A549 (cell line): ENCODE measurements around the gene C11orf71. TPM values are rescaled to one million over a fixed set of nuclear protein-coding genes. Genes with fewer than 3 reads are reported as not detected.

Experiments used
- ATAC-seq, 2 experiments: fragments of 200-7000 bp in 1 of 2; fragments of >200 bp in 1 of 2; cut with Nextera tagmentation in 1 of 2; cut with Tn5 transposase in 1 of 2; 3 replicates each; pipeline versions ENCODE4 v1.8.0 to v1.9.1; 2018 to 2020; ENCODE audit warnings: mild to moderate bottlenecking in 1 of 2, moderate library complexity in 1 of 2
- CTCF ChIA-PET: fragments of 300-600 bp; sonication (Branson Sonifier 250); formaldehyde crosslinking; extraction: SDS; loops from one replicate; lab custom pipeline; 2021; ENCODE audit warnings: antibody characterized with exemption, inconsistent platforms; lab: Yijun Ruan, JAX
- POLR2A ChIA-PET: fragments of 350-600 bp; formaldehyde crosslinking; extraction: SDS; loops from one replicate; lab custom pipeline; 2021; ENCODE audit warnings: antibody characterized with exemption, inconsistent platforms; lab: Yijun Ruan, JAX
- DNase-seq, 2 experiments: peaks; one replicate each; pipeline versions ENCODE4 v3.0.0 to v3.0.0-alpha.2; 2011 to 2016; ENCODE audit warnings: low read depth in 1 of 2, low spot score in 1 of 2
- FAIRE-seq: peaks from 2 replicates; lab custom pipeline; 2011; peaks lifted over from hg19 to GRCh38; lab: Jason Lieb, UNC
- H3K27ac ChIP-seq, 2 experiments: fragments of >200 bp; sonication (Bioruptor Twin); formaldehyde crosslinking; 3 replicates each; pipeline ENCODE4 v1.5.1; 2016 to 2017
- H3K4me1 ChIP-seq: fragments of >200 bp; sonication (Bioruptor Twin); formaldehyde crosslinking; 3 replicates; pipeline ENCODE4 v1.6.1; 2016
- H3K4me2 ChIP-seq: fragments of >200 bp; sonication (Bioruptor Twin); formaldehyde crosslinking; 3 replicates; pipeline ENCODE4 v1.6.1; 2016
- H3K4me3 ChIP-seq: fragments of >200 bp; sonication (Bioruptor Twin); formaldehyde crosslinking; 3 replicates; pipeline ENCODE4 v1.5.1; 2016
- H3K9me3 ChIP-seq: fragments of >200 bp; sonication (Bioruptor Twin); formaldehyde crosslinking; 3 replicates; pipeline ENCODE4 v1.6.1; 2016
- CHD2 ChIP-seq: fragments of 150-350 bp; IDR thresholded peaks from 2 replicates; pipeline ENCODE4 v1.6.1; 2014; ENCODE audit warnings: low read length; ENCODE audit not compliant: partially characterized antibody
- CHD4 ChIP-seq: fragments of 200-600 bp; sonication (generic); IDR thresholded peaks from 2 replicates; pipeline ENCODE4 v1.6.1; 2016; ENCODE audit warnings: antibody characterized with exemption, mild to moderate bottlenecking, borderline replicate concordance
- EHF ChIP-seq: fragments of 250-450 bp; sonication (Bioruptor Pico); IDR thresholded peaks from 2 replicates; pipeline ENCODE4 v1.5.0; 2020; ENCODE audit warnings: mild to moderate bottlenecking
- FOSB ChIP-seq: fragments of 250-450 bp; sonication (Bioruptor Pico); IDR thresholded peaks from 2 replicates; pipeline ENCODE4 v1.5.0; 2020; ENCODE audit warnings: mild to moderate bottlenecking, moderate library complexity
- FOSL2 ChIP-seq, 2 experiments: fragments of 450-650 bp in 1 of 2; fragments of >200 bp in 1 of 2; sonication (Bioruptor Twin) in 1 of 2; formaldehyde crosslinking; IDR thresholded peaks; 2 replicates each; pipeline versions ENCODE4 v1.5.0 to v1.6.1; 2016 to 2020; ENCODE audit warnings: mild to moderate bottlenecking in 1 of 2, moderate library complexity in 1 of 2
- JUN ChIP-seq, 2 experiments: fragments of >200 bp; sonication (Bioruptor Twin); formaldehyde crosslinking; IDR thresholded peaks; 2 replicates in 1 of 2; 3 replicates in 1 of 2; pipeline ENCODE4 v1.6.1; 2016 to 2017
- JUNB ChIP-seq: fragments of >200 bp; sonication (Bioruptor Twin); formaldehyde crosslinking; IDR thresholded peaks from 2 replicates; pipeline ENCODE4 v1.6.1; 2016
- KDM1A ChIP-seq: fragments of 200-600 bp; sonication (generic); IDR thresholded peaks from 2 replicates; pipeline ENCODE4 v1.6.1; 2016; ENCODE audit warnings: low read depth, mild to moderate bottlenecking
- MAZ ChIP-seq: fragments of 150-350 bp; IDR thresholded peaks from 2 replicates; pipeline ENCODE4 v1.6.1; 2014; ENCODE audit warnings: antibody characterized with exemption, low read depth, low read length, borderline replicate concordance
- MYC ChIP-seq: IDR thresholded peaks from 2 replicates; pipeline ENCODE4 v1.6.1; 2012; ENCODE audit warnings: mild to moderate bottlenecking, inconsistent platforms, low read length, improper control_type of control experiment, borderline replicate concordance
- NPAS2 ChIP-seq: fragments of 250-450 bp; sonication (Bioruptor Pico); IDR thresholded peaks from 2 replicates; pipeline ENCODE4 v1.8.0; 2022; ENCODE audit warnings: mild to moderate bottlenecking, moderate library complexity, borderline replicate concordance
- POLR2A ChIP-seq: IDR thresholded peaks from 2 replicates; pipeline ENCODE4 v1.6.1; 2012; ENCODE audit warnings: mild to moderate bottlenecking, low read length
- RCOR1 ChIP-seq: fragments of 150-350 bp; IDR thresholded peaks from 2 replicates; pipeline ENCODE4 v1.6.1; 2014; ENCODE audit warnings: antibody characterized with exemption, low read length, low read depth
- REST ChIP-seq: fragments of 200-600 bp; sonication (generic); IDR thresholded peaks from 2 replicates; pipeline ENCODE4 v1.6.1; 2016; ENCODE audit warnings: antibody characterized with exemption, mild to moderate bottlenecking, moderate library complexity
- TFCP2L1 ChIP-seq: fragments of 250-450 bp; sonication (Bioruptor Pico); IDR thresholded peaks from 2 replicates; pipeline ENCODE4 v1.5.0; 2021; ENCODE audit warnings: mild to moderate bottlenecking
- ZFP36 ChIP-seq: fragments of 450-650 bp; IDR thresholded peaks from 2 replicates; pipeline ENCODE4 v1.6.1; 2014; ENCODE audit warnings: borderline replicate concordance; ENCODE audit not compliant: partially characterized antibody
- WGBS: methylation state at CpG from one replicate; pipeline ENCODE4 v1.1.6; 2017; ENCODE audit errors: missing lambda C conversion rate; 5-methylcytosine and 5-hydroxymethylcytosine counted together
- polyA plus RNA-seq, 4 experiments: library from polyadenylated mRNA; depleted of rRNA in 3 of 4; stranded (reverse); fragments of >200 nt; fragmentation: RNase III in 1 of 4; extraction: RNeasy Plus Mini Kit Qiagen cat#74134 plus additional on column Dnase treatment in 1 of 4; gene quantifications; 2 replicates in 3 of 4; 3 replicates in 1 of 4; pipeline ENCODE4 v1.2.3, GENCODE V29; 2011 to 2017
- TF ChIP-seq, protein P1 (sequence below): fragments of >200 bp; sonication (Bioruptor Twin); formaldehyde crosslinking; IDR thresholded peaks from 3 replicates; pipeline ENCODE4 v1.5.1; 2016
- TF ChIP-seq, protein P2 (sequence below): fragments of 450-650 bp; IDR thresholded peaks from 2 replicates; pipeline ENCODE4 v1.6.1; 2014; ENCODE audit warnings: antibody characterized with exemption
- TF ChIP-seq, protein P3 (sequence below): IDR thresholded peaks from 2 replicates; pipeline ENCODE4 v1.6.1; 2012

Gene C11orf71
- polyA plus RNA-seq, 2 of the 4 experiments (the other 2 are of a cell fraction) = 6.0 to 9.3 TPM

- ATAC-seq = no peak
- no peak for FAIRE-seq
- Histone ChIP-seq H3K4me3 (no peak overlapping the region), H3K4me2 (no peak overlapping the region), H3K4me1 (peaks cover 17% of the 10 kb centered on the region; the same call in 2 of the 3 replicates), H3K27ac (no peak overlapping the region), H3K9me3 (no peaks in the 10 kb centered on the region)
- TF ChIP-seq, protein P1, sequence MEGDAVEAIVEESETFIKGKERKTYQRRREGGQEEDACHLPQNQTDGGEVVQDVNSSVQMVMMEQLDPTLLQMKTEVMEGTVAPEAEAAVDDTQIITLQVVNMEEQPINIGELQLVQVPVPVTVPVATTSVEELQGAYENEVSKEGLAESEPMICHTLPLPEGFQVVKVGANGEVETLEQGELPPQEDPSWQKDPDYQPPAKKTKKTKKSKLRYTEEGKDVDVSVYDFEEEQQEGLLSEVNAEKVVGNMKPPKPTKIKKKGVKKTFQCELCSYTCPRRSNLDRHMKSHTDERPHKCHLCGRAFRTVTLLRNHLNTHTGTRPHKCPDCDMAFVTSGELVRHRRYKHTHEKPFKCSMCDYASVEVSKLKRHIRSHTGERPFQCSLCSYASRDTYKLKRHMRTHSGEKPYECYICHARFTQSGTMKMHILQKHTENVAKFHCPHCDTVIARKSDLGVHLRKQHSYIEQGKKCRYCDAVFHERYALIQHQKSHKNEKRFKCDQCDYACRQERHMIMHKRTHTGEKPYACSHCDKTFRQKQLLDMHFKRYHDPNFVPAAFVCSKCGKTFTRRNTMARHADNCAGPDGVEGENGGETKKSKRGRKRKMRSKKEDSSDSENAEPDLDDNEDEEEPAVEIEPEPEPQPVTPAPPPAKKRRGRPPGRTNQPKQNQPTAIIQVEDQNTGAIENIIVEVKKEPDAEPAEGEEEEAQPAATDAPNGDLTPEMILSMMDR = no peak
- no peak for TF ChIP-seq ZFP36
- no peak for TF ChIP-seq POLR2A
- no peak for TF ChIP-seq EHF (CRISPR knock-in tag)
- no peak for TF ChIP-seq CHD4
- no peak for TF ChIP-seq JUNB
- TF ChIP-seq MYC = no peak
- no peak for TF ChIP-seq NPAS2 (CRISPR knock-in tag)
- TF ChIP-seq, protein P2, sequence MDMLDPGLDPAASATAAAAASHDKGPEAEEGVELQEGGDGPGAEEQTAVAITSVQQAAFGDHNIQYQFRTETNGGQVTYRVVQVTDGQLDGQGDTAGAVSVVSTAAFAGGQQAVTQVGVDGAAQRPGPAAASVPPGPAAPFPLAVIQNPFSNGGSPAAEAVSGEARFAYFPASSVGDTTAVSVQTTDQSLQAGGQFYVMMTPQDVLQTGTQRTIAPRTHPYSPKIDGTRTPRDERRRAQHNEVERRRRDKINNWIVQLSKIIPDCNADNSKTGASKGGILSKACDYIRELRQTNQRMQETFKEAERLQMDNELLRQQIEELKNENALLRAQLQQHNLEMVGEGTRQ = no peak
- no peak for TF ChIP-seq TFCP2L1 (CRISPR knock-in tag)
- TF ChIP-seq FOSB (CRISPR knock-in tag) = no peak
- no peak for TF ChIP-seq RCOR1
- TF ChIP-seq, protein P3, sequence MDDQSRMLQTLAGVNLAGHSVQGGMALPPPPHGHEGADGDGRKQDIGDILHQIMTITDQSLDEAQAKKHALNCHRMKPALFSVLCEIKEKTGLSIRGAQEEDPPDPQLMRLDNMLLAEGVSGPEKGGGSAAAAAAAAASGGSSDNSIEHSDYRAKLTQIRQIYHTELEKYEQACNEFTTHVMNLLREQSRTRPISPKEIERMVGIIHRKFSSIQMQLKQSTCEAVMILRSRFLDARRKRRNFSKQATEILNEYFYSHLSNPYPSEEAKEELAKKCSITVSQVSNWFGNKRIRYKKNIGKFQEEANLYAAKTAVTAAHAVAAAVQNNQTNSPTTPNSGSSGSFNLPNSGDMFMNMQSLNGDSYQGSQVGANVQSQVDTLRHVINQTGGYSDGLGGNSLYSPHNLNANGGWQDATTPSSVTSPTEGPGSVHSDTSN = no peak
- no peak for TF ChIP-seq CHD2
- no peak for TF ChIP-seq KDM1A
- TF ChIP-seq FOSL2 (IDR thresholded peaks at IDR 0.05) = no peak
- no peak for TF ChIP-seq FOSL2 (CRISPR knock-in tag; IDR thresholded peaks at IDR 0.05)
- no peak for TF ChIP-seq REST
- TF ChIP-seq JUN (IDR thresholded peaks at IDR 0.05) = no peak
- no peak for TF ChIP-seq MAZ
- ChIA-PET CTCF (interaction anchor here (0.7 to 1.0 kb wide), 2 partner anchors 25 to 107 kb away, joined by 3 read pairs; no protein-coding TSS in a partner anchor), POLR2A (no interaction called here)
- 88% methylated on average over 2 of the region's 2 CpGs for WGBS
- DNase-seq = no peak
These were observed 48.6 kb upstream of the C11orf71 start for GRCh38 chr11:114448749-114449482.
